CD1c-positive myeloid dendritic cell (primary cell): ENCODE measurements around the gene VAMP1.
"Not testable (repeated sequence)": the region's sequence is repeated elsewhere in the genome, so short reads cannot be mapped to it uniquely, and the experiment has no call there.

ENCODE experiments used
- DNase-seq: peaks from one replicate; pipeline ENCODE4 v3.0.0-alpha.2; 2016; ENCODE audit errors: extremely low spot score

VAMP1 gene

DNA sequence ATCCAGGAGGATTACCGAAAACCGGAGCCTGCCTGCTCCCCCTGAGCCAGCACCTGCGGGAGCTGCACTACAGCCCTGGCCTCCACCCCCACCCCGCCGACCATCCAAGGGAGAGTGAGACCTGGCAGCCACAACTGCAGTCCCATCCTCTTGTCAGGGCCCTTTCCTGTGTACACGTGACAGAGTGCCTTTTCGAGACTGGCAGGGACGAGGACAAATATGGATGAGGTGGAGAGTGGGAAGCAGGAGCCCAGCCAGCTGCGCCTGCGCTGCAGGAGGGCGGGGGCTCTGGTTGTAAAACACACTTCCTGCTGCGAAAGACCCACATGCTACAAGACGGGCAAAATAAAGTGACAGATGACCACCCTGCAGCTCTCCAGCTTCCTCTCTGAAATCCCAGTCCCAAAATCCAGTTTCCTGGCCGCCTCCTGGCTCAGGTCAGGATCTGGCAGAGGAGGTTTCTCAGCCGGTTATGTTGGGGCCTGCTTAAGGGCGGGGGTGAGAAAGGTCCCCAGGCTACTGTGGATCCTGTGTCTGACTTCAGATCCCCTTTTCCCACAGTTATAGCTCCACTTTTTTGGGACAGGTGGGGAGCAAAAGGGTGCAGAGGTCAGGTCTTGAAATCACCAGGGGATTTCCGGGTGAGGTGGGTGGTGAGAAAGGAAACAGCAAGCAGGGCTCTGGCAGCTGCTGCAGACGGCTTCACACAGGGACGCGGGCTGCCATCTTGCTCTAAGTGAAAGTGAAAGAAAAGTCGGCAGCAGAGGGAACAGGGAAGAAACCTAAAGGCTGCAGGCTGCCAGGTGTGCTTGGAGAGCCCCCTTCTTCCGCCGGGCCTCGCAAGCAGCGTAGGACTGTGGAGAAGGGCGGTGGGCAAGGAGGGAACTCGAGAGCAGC, 18.9 kb downstream of the VAMP1 start, which contains the start of gene TAPBPL:
Gene TAPBPL (plus strand): TSS at position 695 of the 897 bp plus-strand sequence. CDS start 207 bp downstream, outside the sequence.
- peak; percentile 82 for DNase-seq

DNA sequence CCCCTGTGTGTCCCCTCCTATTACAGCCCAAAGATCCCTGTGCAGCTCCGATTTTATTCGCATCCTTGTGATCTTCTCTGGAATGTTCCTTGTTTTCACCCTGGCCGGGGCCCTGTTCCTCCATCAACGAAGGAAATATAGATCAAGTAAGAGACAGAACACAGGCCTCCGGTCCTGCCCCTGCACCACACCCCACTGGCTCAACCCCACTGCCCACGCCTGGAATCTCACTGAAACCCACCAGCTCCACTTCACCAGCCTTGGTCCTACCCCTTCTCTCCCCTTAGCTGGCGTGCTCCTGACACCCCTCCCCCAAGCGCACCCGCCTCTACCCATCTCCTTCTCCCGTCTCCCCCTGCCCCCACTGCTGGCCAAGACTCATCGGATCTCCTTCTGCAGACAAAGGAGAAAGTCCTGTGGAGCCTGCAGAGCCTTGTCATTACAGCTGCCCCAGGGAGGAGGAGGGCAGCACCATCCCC, 19.6 kb downstream of the VAMP1 start:
- no peak for DNase-seq

DNA sequence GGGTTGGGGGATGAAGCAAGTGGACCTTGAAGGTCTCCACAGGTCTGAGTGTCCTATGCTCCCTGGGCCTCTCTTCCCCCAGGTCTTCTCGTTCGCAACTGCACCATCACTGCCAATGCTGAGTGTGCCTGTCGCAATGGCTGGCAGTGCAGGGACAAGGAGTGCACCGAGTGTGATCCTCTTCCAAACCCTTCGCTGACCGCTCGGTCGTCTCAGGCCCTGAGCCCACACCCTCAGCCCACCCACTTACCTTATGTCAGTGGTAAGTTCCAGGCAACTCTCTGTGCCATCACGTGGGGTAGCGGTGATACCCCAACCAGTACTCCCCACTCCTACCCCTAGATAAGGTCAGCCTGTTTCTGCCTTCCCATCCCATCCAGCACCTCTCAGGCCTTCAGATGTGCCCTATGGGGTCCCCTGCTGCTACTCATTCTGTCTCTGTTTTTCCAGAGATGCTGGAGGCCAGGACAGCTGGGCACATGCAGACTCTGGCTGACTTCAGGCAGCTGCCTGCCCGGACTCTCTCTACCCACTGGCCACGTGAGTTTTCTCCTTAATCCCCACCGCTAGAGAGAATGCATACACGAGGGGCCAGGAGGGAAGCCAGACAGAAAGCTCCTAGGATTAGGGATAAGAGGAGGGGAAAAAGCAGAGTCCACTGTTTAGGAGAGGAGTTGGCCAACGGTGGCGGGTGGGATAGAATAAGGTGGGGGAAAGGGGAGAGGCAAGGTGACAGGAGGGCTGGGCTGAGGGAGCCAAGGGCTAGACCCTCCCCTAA, 20.2 kb downstream of the VAMP1 start:
- DNase-seq, result no peak

- DNase-seq, result no peak
Measured at GRCh38 chr12:6444704-6445688, 25.5 kb downstream of the VAMP1 start, which contains the start of gene CD27. TSS of gene CD27 (plus strand) at chr12:6444955. CDS start at chr12:6445096, 141 bp downstream.

DNA sequence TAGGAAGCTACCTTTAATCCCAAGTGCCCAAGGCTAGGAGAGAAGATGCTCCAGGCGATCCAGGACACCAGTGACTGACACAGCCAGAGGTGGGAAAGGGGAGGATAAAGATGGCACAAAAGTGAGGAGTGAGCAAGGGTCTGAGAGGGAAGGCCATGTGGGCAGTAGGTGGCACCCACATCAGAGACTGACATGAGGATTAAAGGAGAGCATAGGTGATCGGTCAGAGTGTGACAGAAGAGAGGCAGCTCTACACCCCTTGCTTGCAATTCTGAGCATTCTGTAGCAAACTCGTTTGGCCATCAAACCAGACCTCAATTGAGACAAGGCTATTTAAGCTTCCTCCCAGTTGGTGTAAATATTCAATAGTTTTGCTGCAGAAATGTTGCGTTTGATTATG, 26.4 kb downstream of the VAMP1 start:
- no peak for DNase-seq

GRCh38 chr12:6443361-6443983, 27.0 kb downstream of the VAMP1 start:
- no peak for DNase-seq

- DNase-seq, result no peak
Measured at GRCh38 chr12:6442836-6443235, 27.6 kb downstream of the VAMP1 start.

GRCh38 chr12:6440391-6440790, 30.1 kb downstream of the VAMP1 start:
- no peak for DNase-seq

DNA sequence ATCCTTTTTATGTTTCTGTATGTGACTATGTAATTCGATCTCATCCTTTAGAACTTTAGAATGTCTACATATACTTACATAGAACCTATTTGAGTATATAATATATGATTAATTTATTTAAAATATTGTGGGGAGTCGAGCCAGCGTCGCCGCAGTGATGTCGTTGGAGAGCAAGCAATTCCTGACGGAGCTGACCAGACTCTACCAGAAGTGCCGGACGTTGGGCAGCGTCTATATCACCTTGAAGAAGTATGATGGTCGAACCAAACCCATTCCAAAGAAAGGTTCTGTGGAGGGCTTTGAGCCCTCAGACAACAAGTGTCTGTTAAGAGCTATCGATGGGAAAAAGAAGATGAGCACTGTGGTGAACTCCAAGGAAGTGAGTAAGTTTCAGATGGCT, 32.1 kb downstream of the VAMP1 start:
- DNase-seq, result no peak

DNA sequence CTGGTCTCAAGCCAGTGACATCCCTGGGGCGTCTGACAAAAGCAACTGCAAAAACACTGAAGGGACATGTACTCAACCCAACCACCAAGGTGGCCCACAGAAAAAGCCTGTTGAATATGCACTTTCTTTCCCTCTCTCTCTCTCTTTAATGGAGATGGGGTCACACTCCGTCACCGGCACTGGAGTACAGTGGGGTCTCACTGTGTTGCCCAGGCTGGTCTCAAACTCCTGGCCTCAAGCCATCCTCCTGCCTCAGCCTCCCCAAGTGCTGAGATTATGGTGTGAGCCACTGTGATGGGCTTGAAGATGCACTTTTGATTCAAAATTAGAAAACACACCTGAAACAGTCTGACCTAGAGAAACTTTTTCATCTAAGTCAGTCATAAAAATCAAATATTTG, 32.9 kb downstream of the VAMP1 start:
- DNase-seq, result no peak

GRCh38 chr12:6435961-6436715, 34.3 kb downstream of the VAMP1 start:
- no peak for DNase-seq

DNA sequence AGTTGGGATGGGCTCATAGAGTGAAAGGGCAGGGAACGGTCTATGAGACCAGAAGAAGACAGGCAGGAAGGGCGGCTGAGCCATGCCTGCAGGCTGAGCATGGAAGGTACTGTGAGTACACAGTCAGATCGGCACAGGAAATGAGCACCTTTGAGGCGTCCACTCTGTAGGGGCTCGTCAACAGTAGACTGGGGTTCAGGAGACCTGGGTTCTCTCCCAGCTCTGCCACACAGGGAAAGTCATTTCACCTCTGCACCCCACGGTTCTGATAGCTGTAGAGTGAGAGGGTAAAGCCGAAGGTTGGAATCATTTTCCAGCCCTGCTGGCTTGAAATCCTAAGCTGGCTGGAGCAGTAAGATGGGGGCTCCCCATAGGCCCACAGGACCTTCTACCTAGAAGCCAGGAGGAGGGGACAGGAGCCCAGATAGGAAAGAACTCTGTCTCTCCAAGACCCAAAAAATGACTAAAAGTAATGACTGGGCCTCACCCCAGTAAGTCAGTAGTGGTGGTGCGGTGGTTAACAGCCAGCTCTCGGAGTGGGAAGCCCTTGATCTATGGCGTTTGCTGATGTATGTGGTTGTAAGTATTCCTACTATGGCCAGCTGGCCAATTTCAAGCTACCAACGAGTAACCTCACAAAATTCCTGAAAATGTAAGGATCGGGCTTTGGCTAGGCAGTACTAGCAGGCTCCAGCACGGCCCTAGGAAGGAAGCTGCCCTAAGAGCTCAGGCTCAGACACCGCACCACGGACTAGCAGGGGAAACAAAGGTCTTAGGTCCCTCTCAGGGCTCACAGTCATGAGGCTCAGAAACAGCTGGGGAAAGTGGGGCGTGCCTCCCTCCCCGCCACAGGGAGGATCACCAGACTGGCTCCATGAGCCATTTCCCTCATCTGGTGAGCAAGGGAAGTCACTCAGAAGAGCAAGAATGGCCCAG, 36.0 kb downstream of the VAMP1 start:
- no peak for DNase-seq

GRCh38 chr12:6432991-6433390, 37.5 kb downstream of the VAMP1 start:
- DNase-seq, result no peak

GRCh38 chr12:6430124-6430989, 40.1 kb downstream of the VAMP1 start:
- peak; percentile 85 for DNase-seq

DNA sequence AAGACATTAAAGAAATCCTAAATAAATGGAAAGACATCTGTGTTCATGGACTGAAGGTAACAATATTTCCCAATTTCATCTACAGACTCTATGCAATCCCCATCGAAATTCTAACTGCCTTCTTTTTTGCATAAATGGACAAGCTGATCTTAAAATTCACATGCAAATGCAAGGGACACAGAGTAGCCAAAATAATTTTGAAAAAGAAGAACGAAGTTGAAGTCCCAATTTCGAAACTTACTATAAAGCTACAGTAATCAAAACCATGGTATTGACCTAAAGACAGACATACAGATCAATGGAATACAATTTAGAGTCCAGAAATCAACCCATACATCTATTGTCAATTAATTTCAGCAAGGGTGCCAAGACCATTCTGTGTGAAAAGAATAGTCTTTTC, 42.2 kb downstream of the VAMP1 start:
- no peak for DNase-seq

- not testable (repeated sequence) for DNase-seq
Measured at GRCh38 chr12:6427796-6428195, 42.7 kb downstream of the VAMP1 start.

- DNase-seq, result peak; percentile 89
Measured at GRCh38 chr12:6426882-6427671, 43.4 kb downstream of the VAMP1 start.
